ENCODE results near the gene KCNG1. TPM values are rescaled to one million over a fixed set of nuclear protein-coding genes. Genes with fewer than 3 reads are reported as not detected.

The KCNG1 gene
- total RNA-seq, 1 donor from 2014 or later = 5.8 TPM

DNA sequence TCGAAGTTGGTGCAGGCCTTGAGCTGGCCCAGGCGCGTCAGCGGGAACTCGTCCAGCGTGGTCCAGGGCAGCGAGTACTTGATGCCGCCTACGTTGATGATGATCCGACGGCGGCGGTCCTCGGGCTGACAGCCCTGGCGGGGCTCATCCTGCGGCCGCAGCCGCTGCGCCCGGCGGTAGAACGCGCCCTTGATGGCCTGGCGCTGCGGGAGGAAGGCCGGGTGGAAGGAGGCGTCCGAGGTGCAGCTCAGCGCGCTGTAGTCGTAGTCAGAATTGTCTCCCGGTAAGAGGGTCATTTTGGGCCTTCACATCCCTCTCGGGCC lies 12.9 kb downstream of the KCNG1 start:
- Mint-ChIP-seq H3K27me3 (ENCODE audit: low read depth) (no peaks in the 10 kb centered on the region), H3K4me3 (no peak overlapping the region), H3K36me3 (ENCODE audit: low read depth) (no peaks in the 10 kb centered on the region), H3K9me3 (no peaks in the 10 kb centered on the region), H3K27ac (ENCODE audit: unreplicated experiment) (no peak overlapping the region), H3K4me1 (peaks cover 11% of the 10 kb centered on the region)
- no peak for DNase-seq (ENCODE audit: low read depth, low spot score)
- TF ChIP-seq, protein P1, sequence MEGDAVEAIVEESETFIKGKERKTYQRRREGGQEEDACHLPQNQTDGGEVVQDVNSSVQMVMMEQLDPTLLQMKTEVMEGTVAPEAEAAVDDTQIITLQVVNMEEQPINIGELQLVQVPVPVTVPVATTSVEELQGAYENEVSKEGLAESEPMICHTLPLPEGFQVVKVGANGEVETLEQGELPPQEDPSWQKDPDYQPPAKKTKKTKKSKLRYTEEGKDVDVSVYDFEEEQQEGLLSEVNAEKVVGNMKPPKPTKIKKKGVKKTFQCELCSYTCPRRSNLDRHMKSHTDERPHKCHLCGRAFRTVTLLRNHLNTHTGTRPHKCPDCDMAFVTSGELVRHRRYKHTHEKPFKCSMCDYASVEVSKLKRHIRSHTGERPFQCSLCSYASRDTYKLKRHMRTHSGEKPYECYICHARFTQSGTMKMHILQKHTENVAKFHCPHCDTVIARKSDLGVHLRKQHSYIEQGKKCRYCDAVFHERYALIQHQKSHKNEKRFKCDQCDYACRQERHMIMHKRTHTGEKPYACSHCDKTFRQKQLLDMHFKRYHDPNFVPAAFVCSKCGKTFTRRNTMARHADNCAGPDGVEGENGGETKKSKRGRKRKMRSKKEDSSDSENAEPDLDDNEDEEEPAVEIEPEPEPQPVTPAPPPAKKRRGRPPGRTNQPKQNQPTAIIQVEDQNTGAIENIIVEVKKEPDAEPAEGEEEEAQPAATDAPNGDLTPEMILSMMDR (conservative IDR thresholded peaks at IDR 0.05) = no peak

DNA sequence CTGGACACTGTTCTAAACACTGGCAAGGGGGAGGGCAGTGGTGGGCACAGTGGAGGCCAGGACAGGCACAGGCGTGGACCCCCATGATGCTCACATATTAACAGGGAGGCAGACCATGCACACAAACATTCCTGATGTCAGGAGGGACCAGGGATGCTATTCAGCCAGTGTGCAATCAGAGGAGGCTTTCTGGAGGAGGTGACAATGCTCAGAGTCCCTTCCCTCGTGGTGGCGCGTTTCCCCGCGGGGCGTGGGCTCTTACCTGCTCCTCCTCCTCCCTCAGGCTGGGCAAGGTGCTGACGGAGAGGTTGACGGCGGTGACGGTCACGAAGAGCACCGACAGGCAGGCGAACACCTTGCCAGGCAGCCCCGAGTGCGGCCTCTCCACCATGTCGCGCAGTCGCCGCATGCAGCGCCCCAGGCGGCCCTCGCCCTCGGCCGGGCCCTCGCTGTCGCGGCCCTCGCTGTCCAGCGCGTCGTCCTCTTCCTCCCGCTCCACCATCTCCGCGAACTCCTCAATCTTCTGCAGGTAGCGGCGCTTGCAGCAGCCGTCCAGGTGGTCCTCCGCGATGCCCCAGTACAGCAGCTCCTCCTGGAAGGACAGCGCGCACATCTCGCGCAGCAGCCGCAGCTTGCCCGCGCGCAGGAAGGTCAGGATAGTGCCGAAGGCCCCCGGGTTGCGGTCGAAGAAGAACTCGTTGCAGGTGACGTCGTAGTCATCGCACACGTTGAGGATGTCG lies 13.4 kb downstream of the KCNG1 start:
- peaks cover 8% of the 10 kb centered on the region for H3K4me1 Mint-ChIP-seq
- DNase-seq (ENCODE audit: low read depth, low spot score) = no peak
- H3K36me3 Mint-ChIP-seq (ENCODE audit: low read depth) = no peaks in the 10 kb centered on the region
- no peaks in the 10 kb centered on the region for H3K9me3 Mint-ChIP-seq
- H3K27me3 Mint-ChIP-seq (ENCODE audit: low read depth) = no peaks in the 10 kb centered on the region
- no peak overlapping the region for H3K4me3 Mint-ChIP-seq
- no peak overlapping the region for H3K27ac Mint-ChIP-seq (ENCODE audit: unreplicated experiment)
- TF ChIP-seq, protein P1 (conservative IDR thresholded peaks at IDR 0.05) = no peak

DNA sequence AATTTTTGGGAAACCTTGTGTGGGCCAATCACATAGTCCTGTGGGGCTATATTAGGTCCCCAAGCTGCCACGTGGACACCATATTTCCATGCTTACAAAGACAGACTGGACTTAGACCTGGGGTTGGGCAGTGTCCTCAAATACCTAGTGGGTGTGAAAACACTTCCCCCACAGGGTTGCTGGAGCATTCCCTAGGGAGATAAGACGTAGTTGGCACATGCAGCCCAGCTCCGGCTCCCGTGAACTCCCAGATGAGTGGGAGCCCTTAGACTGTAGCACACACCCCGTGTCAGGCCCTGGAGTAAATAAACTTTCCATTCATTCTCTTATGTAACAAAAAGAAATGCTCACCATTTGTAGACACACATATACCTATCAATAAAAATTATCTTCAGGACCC lies 14.2 kb downstream of the KCNG1 start:
- H3K4me3 Mint-ChIP-seq = no peak overlapping the region
- H3K36me3 Mint-ChIP-seq (ENCODE audit: low read depth) = no peaks in the 10 kb centered on the region
- no peaks in the 10 kb centered on the region for H3K9me3 Mint-ChIP-seq
- peaks cover 5% of the 10 kb centered on the region for H3K4me1 Mint-ChIP-seq
- no peak for DNase-seq (ENCODE audit: low read depth, low spot score)
- no peak overlapping the region for H3K27ac Mint-ChIP-seq (ENCODE audit: unreplicated experiment)
- no peaks in the 10 kb centered on the region for H3K27me3 Mint-ChIP-seq (ENCODE audit: low read depth)
- TF ChIP-seq, protein P1 (conservative IDR thresholded peaks at IDR 0.05) = no peak

DNA sequence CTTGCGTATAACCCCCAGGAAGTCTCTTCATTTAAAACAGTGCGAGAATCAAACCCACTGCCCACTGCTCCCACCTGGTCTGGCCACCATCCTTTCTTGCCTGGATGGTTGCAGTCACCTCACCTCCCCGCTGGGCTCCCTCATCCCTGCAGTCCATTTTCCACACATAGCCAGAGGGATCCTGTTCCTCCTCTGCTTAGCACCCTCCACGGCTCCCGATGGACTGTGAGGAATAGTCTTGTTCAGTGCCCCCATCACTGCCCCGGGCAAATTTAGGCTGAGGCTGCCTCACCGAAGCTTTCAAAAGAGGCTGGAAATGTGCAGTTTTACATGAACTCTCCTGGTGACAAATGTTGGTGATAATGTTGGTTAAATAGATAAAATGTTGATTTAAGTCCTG lies 17.7 kb downstream of the KCNG1 start:
- H3K4me1 Mint-ChIP-seq = peaks cover 19% of the 10 kb centered on the region
- peak overlapping the region; percentile 81 for H3K27ac Mint-ChIP-seq (ENCODE audit: unreplicated experiment)
- DNase-seq (ENCODE audit: low read depth, low spot score) = no peak
- no peaks in the 10 kb centered on the region for H3K9me3 Mint-ChIP-seq
- no peaks in the 10 kb centered on the region for H3K36me3 Mint-ChIP-seq (ENCODE audit: low read depth)
- TF ChIP-seq, protein P1 (conservative IDR thresholded peaks at IDR 0.05) = no peak
- H3K27me3 Mint-ChIP-seq (ENCODE audit: low read depth) = no peaks in the 10 kb centered on the region
- H3K4me3 Mint-ChIP-seq = peak overlapping the region; percentile 25

DNA sequence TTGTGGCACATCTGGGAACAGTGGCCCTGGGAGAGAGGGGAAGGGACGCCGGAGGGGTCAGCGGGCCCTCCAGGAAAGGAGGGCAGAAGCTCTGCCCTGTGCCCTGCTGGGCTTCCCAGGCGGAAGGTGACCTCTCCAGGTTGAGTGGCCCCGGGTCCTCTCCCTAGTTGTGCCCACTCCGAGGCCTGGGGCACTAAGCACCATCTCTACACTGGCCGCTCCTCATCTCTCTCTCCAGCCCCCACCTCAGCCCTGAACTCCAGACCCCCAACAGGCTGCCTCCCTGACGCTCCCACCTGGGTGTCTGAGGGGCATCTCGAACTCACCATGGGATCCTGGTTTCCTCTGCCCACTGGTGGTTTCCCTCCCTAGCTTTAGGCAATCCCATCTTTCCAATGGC lies 18.1 kb downstream of the KCNG1 start:
- Mint-ChIP-seq H3K36me3 (ENCODE audit: low read depth) (no peaks in the 10 kb centered on the region), H3K9me3 (no peaks in the 10 kb centered on the region), H3K4me1 (peaks cover 19% of the 10 kb centered on the region), H3K4me3 (no peak overlapping the region), H3K27me3 (ENCODE audit: low read depth) (no peaks in the 10 kb centered on the region), H3K27ac (ENCODE audit: unreplicated experiment) (peak overlapping the region; percentile 81)
- TF ChIP-seq, protein P1 (conservative IDR thresholded peaks at IDR 0.05) = no peak
- no peak for DNase-seq (ENCODE audit: low read depth, low spot score)
